ENCODE data around the gene ARID5A. TPM values are rescaled to one million over a fixed set of nuclear protein-coding genes. Genes with fewer than 3 reads are reported as not detected.

ARID5A gene
- total and polyA plus RNA-seq, 9 of the 15 experiments (the other 6 are each of a cell fraction or from before 2014, with no cell fraction given), result 0.14 to 12.5 (median 3.0) TPM

DNA sequence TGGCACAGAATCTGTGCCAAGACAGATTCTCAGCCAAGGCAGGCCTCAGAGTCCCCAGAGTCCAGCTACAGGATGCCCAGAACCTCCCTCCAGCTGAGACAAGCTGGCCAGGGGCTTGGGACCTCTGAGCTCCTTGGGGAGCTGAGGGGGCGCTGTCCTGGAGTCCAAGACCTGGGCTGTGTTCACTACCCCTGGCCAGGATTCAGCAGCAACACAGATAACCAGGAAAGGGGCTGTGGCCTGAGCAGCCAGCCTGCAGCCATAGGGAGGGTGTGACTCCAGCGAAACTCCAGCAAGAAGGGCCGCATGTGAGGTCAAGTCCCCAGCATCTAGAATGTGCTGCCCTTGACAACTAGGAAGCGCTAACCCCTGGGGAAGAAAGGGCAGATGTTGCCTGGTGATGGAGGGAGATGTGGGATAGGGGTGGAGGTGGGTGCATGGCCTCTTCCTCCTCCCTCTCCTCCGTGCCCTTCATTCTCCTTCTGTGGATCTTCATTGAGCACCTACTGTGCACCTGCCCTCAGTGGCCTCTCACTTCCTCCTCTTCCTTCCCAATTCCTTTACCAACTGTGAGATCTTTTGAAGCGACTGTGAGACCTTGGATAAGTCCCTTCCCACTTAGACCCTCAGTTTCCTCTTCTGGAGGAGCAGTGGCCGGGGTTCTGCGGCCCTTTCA, 7.7 kb upstream of the ARID5A start:
- in situ Hi-C loops (cut with MboI) (no loop called here), intact Hi-C loops (cut with micrococcal nuclease) (no loop called here)
- H3K4me1 ChIP-seq (replicated peaks in 1 of 2; ENCODE audit: control insufficient read depth in 2 of 2, insufficient read depth in 2 of 2, low read length in 2 of 2), result peaks cover 10 to 18% of the 10 kb centered on the region in 2 experiments
- no peak overlapping the region; a peak in 1 of 4 replicates for H3K9ac ChIP-seq (ENCODE audit: insufficient read depth in 1 of 2, low read depth in 2 of 2, low read length in 2 of 2)
- H3K27ac ChIP-seq (ENCODE audit: extremely low read depth, low read depth, low read length), result no peak overlapping the region
- H3K4me3 ChIP-seq, result no peak overlapping the region
- ChIA-PET CTCF (ENCODE audit: low intra/inter-chr PET ratio) (no interaction called here), POLR2A (no interaction called here)
- H4K20me1 ChIP-seq (replicated peaks; ENCODE audit: control insufficient read depth, insufficient read depth, low read length), result no peaks in the 10 kb centered on the region
- peaks cover 2 to 45% of the 10 kb centered on the region in 2 experiments; a peak in 4 of 5 replicates for H3K27me3 ChIP-seq (ENCODE audit: control insufficient read depth in 2 of 2, insufficient read depth in 2 of 2, low read length in 2 of 2)
- BruUV-seq (replicated peaks), result no TSS peak
- H2AFZ ChIP-seq (ENCODE audit: low read depth, low read length), result no peak overlapping the region
- H3K9me3 ChIP-seq (replicated peaks; ENCODE audit: control insufficient read depth, insufficient read depth, low read depth, low read length), result no peaks in the 10 kb centered on the region
- H3K9me1 ChIP-seq (ENCODE audit: control insufficient read depth, insufficient read depth, low read length), result no peaks in the 10 kb centered on the region
- 0 out of 3 replicates have a peak, but pooled peaks have one; percentile 9 for ATAC-seq
- WGBS (ENCODE audit: insufficient coverage, low coverage, missing lambda C conversion rate), result 20% methylated on average over 7 of the region's 8 CpGs
- DNase-seq (ENCODE audit: extremely low read depth in 1 of 4, low spot score in 3 of 4), result peak in 3 of 4 experiments; percentile 25 to 39 (median 34)
- no peak overlapping the region for H3K4me2 ChIP-seq (ENCODE audit: insufficient read depth, low read length)
- no peaks in the 10 kb centered on the region for H3K36me3 ChIP-seq (ENCODE audit: control insufficient read depth, insufficient read depth, low read length)
- TF ChIP-seq FOXP1 (CRISPR knock-in tag; IDR thresholded peaks at IDR 0.05) (0 out of 2 replicates have a peak, but pooled peaks have one; percentile 36), SAFB2 (IDR thresholded peaks at IDR 0.05; ENCODE audit: borderline replicate concordance, low read depth, low read length, severe bottlenecking) (no peak), SIX5 (IDR thresholded peaks at IDR 0.05; ENCODE audit: borderline replicate concordance in 1 of 2, insufficient read depth in 1 of 2, low read depth in 1 of 2, low read length in 2 of 2) (no peak), EGR1 (conservative IDR thresholded peaks at IDR 0.05) (no peak), NELFE (IDR thresholded peaks at IDR 0.05; ENCODE audit: insufficient read depth, insufficient read length) (no peak), SMAD1 (IDR thresholded peaks at IDR 0.05; ENCODE audit: low read depth, low read length, partially characterized antibody) (no peak), ETV6 (IDR thresholded peaks at IDR 0.05; ENCODE audit: borderline replicate concordance in 1 of 2, low read depth in 2 of 2, low read length in 1 of 2) (no peak), ETV6 (CRISPR knock-in tag; IDR thresholded peaks at IDR 0.05; ENCODE audit: borderline replicate concordance) (no peak), MAX (CRISPR knock-in tag; IDR thresholded peaks at IDR 0.05) (0 out of 2 replicates have a peak, but pooled peaks have one; percentile 17), HCFC1 (IDR thresholded peaks at IDR 0.05; ENCODE audit: low read depth, low read length) (no peak)
- TF ChIP-seq, protein P1, sequence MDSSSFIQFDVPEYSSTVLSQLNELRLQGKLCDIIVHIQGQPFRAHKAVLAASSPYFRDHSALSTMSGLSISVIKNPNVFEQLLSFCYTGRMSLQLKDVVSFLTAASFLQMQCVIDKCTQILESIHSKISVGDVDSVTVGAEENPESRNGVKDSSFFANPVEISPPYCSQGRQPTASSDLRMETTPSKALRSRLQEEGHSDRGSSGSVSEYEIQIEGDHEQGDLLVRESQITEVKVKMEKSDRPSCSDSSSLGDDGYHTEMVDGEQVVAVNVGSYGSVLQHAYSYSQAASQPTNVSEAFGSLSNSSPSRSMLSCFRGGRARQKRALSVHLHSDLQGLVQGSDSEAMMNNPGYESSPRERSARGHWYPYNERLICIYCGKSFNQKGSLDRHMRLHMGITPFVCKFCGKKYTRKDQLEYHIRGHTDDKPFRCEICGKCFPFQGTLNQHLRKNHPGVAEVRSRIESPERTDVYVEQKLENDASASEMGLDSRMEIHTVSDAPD (CRISPR knock-in tag; IDR thresholded peaks at IDR 0.05), result no peak
- FAIRE-seq, result no peak
- H3K79me2 ChIP-seq (ENCODE audit: control insufficient read depth, insufficient read depth, low read length), result no peaks in the 10 kb centered on the region
